Measurements from ENCODE around the gene GSG1. TPM values are rescaled to one million over a fixed set of nuclear protein-coding genes. Genes with fewer than 3 reads are reported as not detected.

The GSG1 gene
- not detected for total RNA-seq

GRCh38 chr12:13103391-13104033, at the start of gene GSG1:
TSS of gene GSG1 (minus strand) at chr12:13103667. CDS start at chr12:13103512, 155 bp downstream.
- Histone ChIP-seq H3K4me1 (peaks cover 0 to 36% of the 10 kb centered on the region in 2 donors), H3K27me3 (no peaks in the 10 kb centered on the region), H3K36me3 (no peaks in the 10 kb centered on the region), H3K27ac (peak within 1 kb of the TSS; percentile 86 to 91), H3K4me3 (no peak within 1 kb of the TSS), H3K9me3 (no peaks in the 10 kb centered on the region)
- no peak for DNase-seq (ENCODE audit: low spot score)
- TF ChIP-seq CTCF (IDR thresholded peaks at IDR 0.05) = no peak

GRCh38 chr12:13153180-13153579, 49.7 kb upstream of the GSG1 start:
- no peak for DNase-seq (ENCODE audit: low spot score)
- H3K27me3 ChIP-seq = no peaks in the 10 kb centered on the region
- H3K9me3 ChIP-seq = no peaks in the 10 kb centered on the region
- no peak for TF ChIP-seq CTCF (IDR thresholded peaks at IDR 0.05)
- peaks cover 0 to 13% of the 10 kb centered on the region in 2 donors for H3K4me1 ChIP-seq
- peak overlapping the region; percentile 51 to 66 for H3K27ac ChIP-seq
- H3K4me3 ChIP-seq = no peak overlapping the region
- no peaks in the 10 kb centered on the region for H3K36me3 ChIP-seq

GRCh38 chr12:13152756-13153155, 49.3 kb upstream of the GSG1 start:
- H3K9me3 ChIP-seq = no peaks in the 10 kb centered on the region
- H3K36me3 ChIP-seq = no peaks in the 10 kb centered on the region
- H3K27ac ChIP-seq = peak overlapping the region; percentile 51 to 66
- no peaks in the 10 kb centered on the region for H3K27me3 ChIP-seq
- no peak for DNase-seq (ENCODE audit: low spot score)
- TF ChIP-seq CTCF (IDR thresholded peaks at IDR 0.05) = no peak
- H3K4me3 ChIP-seq = no peak overlapping the region
- H3K4me1 ChIP-seq = peaks cover 0 to 17% of the 10 kb centered on the region in 2 donors

GRCh38 chr12:13152281-13152680, 48.8 kb upstream of the GSG1 start:
- Histone ChIP-seq H3K4me1 (peaks cover 0 to 17% of the 10 kb centered on the region in 2 donors), H3K36me3 (no peaks in the 10 kb centered on the region), H3K9me3 (no peaks in the 10 kb centered on the region), H3K27ac (peak overlapping the region; percentile 51 to 66), H3K4me3 (no peak overlapping the region), H3K27me3 (no peaks in the 10 kb centered on the region)
- DNase-seq (ENCODE audit: low spot score) = no peak
- no peak for TF ChIP-seq CTCF (IDR thresholded peaks at IDR 0.05)

- H3K4me3 ChIP-seq = no peak overlapping the region
- H3K27ac ChIP-seq = peak overlapping the region; percentile 53 to 80
- H3K4me1 ChIP-seq = peaks cover 0 to 17% of the 10 kb centered on the region in 2 donors
- DNase-seq (ENCODE audit: low spot score) = no peak
- H3K36me3 ChIP-seq = no peaks in the 10 kb centered on the region
- H3K27me3 ChIP-seq = no peaks in the 10 kb centered on the region
- no peak for TF ChIP-seq CTCF (IDR thresholded peaks at IDR 0.05)
- no peaks in the 10 kb centered on the region for H3K9me3 ChIP-seq
Measured at GRCh38 chr12:13149411-13149810, 45.9 kb upstream of the GSG1 start.

GRCh38 chr12:13148485-13148847, 45.0 kb upstream of the GSG1 start:
- H3K9me3 ChIP-seq = no peaks in the 10 kb centered on the region
- no peaks in the 10 kb centered on the region for H3K36me3 ChIP-seq
- no peak for DNase-seq (ENCODE audit: low spot score)
- H3K4me3 ChIP-seq = no peak overlapping the region
- no peak for TF ChIP-seq CTCF (IDR thresholded peaks at IDR 0.05)
- peak overlapping the region; percentile 53 to 80 for H3K27ac ChIP-seq
- H3K4me1 ChIP-seq = peaks cover 0 to 11% of the 10 kb centered on the region in 2 donors
- no peaks in the 10 kb centered on the region for H3K27me3 ChIP-seq
